HG02588 (cell line): ENCODE measurements around the gene BPIFB4.
"Not testable (repeated sequence)": the region's sequence is repeated elsewhere in the genome, so short reads cannot be mapped to it uniquely, and the experiment has no call there.

ENCODE experiments used
- ATAC-seq: cut with Tn5 transposase; IDR thresholded peaks from one replicate; pipeline ENCODE4 v1.9.1; 2021; ENCODE audit warnings: mild to moderate bottlenecking, moderate library complexity; ENCODE audit not compliant: unreplicated experiment

BPIFB4 gene

DNA sequence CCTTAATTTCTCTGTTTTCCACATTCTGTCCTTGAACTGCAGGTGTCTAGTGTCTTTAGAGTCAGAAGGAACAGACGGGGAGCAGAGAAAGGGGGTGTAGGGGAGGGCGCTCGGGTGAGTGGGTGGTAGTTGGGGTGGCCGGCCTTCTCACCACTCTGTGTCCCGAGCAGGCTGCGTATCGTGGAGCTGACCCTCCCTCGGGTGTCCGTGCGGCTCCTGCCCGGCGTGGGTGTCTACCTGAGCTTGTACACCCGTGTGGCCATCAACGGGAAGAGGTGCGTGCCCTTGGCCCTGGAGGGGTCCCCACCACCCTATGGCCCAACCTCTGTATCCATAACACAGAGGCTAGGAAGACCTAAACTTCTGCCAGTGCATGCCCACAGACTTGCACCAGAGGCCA, 5.3 kb downstream of the BPIFB4 start:
- ATAC-seq, result no peak

GRCh38 chr20:33086052-33086722, 6.7 kb downstream of the BPIFB4 start:
- ATAC-seq, result no peak

DNA sequence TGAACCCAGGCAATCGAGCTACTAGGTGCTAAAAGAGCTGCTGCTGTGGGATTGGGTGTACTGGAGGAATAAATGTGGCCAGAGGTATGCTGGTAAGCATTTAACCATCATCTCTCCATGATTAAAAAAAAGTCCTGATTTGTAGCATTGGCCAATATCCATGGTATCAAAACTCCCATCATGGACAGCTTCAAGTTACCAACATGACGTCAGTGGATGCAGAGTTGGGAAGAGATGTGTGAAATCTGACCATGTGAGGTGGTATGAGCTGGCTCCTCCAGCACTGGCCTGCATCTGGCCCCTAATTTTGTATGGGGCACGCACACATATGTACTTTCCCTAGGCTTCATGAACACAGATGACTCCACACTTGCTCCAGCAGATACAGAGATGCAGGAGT, 11.7 kb downstream of the BPIFB4 start:
- ATAC-seq, result no peak

- no peak for ATAC-seq
These were observed 12.2 kb downstream of the BPIFB4 start for GRCh38 chr20:33091693-33092092.

GRCh38 chr20:33092361-33092760, 12.9 kb downstream of the BPIFB4 start:
- ATAC-seq, result no peak

DNA sequence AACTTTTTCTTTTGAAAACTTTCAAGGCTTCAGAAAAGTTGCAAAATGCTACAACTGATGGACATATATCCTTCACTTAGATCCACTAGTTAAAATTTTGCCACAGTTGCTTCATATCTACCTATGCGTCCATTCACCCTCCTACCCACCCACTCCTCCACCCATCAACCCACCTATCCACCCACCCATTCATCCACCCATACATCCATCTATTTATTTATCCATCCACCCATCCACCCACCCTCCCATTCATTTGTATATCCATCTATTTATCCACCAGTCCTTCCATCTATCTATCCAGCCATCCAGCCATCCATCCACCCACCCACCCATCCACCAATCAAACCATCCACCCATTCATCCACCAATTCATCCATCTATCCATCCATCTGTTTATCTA, 13.6 kb downstream of the BPIFB4 start:
- no peak for ATAC-seq

- no peak for ATAC-seq
These were observed 14.1 kb downstream of the BPIFB4 start for GRCh38 chr20:33093582-33093981.

- ATAC-seq, result no peak
These were observed 15.8 kb downstream of the BPIFB4 start for GRCh38 chr20:33095249-33095648.

DNA sequence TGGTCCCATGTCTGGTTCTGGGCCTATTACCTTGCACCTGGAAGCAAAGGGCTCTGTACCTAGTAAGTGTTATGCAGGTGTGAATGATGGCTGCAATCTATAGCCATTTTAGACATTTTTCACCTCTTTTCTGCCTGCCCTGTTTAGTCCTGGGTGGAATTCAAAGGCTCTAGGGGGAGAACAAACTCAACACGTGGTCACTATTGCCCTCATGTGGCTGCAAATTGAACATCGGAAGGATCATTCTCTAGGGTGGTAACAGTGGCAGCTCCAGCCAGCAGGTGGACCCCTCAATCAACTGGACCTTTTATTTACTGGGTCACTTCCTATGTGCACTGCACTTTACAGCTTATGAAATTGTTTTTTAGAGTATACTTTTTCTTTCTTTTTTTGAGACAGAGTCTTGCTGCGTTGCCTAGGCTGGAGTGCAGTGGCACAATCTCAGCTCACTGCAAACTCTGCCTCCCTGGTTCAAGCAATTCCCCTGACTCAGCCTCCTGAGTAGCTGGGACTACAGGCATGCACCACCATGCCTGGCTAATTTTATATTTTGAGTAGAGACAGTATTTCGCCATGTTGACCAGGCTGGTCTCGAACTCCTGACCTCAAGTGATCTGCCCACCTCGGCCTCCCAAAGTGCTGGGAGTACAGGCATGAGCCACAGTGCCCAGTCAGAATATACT, 16.6 kb downstream of the BPIFB4 start:
- ATAC-seq, result not testable (repeated sequence)

GRCh38 chr20:33097001-33097400, 17.6 kb downstream of the BPIFB4 start:
- no peak for ATAC-seq

DNA sequence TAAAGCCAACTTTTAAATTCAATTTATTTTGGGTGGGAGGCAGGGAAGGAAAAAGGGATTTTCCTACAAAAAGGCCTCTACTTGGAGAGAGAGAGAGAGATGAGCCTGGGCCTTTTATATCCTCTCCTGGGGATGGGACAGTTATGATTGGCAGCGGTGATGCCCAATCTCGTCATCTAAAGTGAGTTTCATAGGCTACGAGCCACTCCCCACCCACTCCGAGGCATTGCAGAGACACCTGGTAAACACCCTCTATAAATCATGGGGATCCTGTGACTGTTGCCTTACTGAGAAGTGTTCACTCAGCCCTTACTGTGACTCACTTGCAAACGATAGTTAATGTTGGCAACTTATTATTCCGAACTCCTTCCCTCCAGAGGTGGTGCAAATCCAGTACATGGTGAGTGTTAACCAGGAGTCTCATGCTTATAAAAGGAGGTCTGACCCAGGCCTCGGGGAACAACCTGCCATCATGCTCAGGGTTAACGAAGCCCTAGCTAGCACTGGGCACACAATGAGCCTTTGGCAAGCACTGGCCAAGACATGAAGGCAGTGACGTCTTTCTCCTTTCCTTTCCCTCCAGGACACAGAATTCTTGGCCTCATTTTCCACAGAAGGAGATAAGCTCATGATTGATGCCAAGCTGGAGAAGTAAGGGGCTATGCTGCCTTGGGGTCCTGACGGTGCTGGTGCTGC, 20.5 kb downstream of the BPIFB4 start:
- ATAC-seq, result no peak

- no peak for ATAC-seq
These were observed 24.1 kb downstream of the BPIFB4 start for GRCh38 chr20:33103556-33103955.

- ATAC-seq, result no peak
These were observed 24.9 kb downstream of the BPIFB4 start for GRCh38 chr20:33104336-33104735.

- ATAC-seq, result no peak
These were observed 26.0 kb downstream of the BPIFB4 start for GRCh38 chr20:33105316-33105924.

DNA sequence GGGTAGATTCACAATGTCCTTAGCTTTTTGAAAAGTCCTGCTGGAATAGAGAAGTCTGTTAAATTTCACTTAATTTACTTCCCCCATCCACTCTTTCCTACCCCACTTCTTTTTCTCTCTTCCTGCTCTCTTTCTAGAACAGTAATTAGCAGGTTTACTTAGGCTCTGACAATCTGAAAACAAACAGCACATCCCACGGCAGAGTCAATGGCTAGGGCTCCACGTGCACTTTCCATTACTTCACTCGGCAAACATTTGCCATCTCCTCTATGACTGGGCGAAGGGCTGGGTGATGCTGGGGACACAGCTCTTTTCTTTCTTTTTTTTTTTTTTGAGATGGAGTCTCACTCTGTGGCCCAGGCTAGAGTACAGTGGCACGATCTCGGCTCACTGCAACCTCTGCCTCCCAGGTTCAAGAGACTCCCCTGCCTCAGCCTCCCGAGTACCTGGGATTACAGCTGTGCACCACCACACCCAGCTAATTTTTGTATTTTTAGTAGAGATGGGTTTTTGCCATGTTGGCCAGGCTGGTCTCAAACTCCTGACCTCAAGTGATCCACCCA, 26.7 kb downstream of the BPIFB4 start:
- not testable (repeated sequence) for ATAC-seq

- ATAC-seq, result no peak
These were observed 29.2 kb downstream of the BPIFB4 start for GRCh38 chr20:33108661-33109060.

DNA sequence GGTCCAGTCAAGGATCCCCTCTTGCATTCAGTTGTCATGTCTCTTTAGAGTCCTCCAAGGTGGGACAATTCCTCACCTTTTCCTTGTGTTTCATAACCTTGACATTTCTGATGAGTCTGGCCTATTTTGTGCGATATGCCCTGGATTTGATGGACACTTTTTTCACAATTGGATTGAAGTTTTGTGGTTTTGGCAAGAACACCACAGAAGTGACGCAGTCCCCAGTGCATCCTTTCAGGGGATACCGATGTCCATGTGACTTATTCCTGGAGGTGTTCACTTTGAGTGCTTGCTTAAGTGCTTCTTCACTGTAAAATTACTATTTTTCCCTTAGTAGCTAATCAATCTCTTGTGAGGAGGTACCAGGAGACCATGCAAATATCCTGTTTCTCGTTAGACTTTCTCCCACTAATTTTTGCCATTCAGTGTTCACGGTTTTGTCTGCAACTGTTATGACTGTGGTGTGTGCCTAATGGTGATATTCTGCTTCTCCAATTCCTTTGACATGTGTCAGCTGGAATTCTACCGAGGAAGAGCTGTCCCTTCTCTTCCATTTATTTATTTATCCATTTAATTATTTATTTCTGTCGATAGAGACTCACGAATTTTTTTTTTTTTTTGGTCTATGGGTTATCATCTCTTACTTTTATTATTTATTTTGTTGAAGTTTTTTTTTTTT, 30.8 kb downstream of the BPIFB4 start:
- no peak for ATAC-seq

GRCh38 chr20:33111306-33111705, 31.9 kb downstream of the BPIFB4 start:
- no peak for ATAC-seq

DNA sequence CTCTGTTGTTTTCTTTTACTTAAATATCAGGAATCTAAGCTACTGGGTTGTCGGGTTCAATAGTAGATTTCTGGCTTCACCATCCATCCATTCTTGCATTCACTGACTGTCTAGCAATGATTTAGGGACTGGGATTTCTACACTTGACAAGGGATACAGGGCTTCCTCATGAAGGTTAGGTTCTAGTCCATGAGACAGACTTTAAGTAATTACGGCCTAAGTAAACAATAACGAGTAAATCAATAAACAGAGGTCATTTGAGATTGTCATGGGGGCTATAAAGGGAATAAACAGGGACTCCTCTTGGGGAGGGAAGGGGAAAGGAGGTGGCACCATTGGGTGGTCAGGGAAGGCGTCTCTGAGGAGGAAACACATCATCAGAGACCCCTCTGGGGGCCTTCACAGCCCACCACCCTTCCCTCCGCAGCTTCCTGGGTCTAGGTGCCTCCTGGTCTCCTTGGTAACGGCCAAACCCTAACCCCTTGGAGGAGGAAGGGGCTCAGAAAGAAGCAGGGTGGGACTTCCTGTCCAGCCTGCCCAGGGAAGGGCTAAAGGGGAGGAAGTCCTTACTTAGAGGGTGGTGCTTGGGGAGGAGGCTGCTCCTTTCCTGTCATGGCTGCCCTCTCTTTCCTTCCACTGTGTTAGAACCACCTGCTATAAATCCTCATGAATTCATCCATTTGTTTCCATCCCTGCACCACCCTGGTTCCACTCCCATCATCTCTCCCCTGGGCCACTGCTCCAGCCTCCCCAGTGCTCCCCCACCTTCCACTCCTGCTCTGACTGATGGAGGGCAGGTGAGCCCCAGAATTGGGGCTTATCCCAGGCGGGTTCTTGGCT, 33.3 kb downstream of the BPIFB4 start:
- ATAC-seq, result no peak

- ATAC-seq, result no peak
These were observed 34.0 kb downstream of the BPIFB4 start for GRCh38 chr20:33113387-33113908.
